Fibroblast of skin of scalp (primary cell): ENCODE data around the gene MYL3.

Source experiments
- DNase-seq: peaks from one replicate; pipeline ENCODE4 v3.0.0-alpha.2; 2013

The MYL3 gene

DNA sequence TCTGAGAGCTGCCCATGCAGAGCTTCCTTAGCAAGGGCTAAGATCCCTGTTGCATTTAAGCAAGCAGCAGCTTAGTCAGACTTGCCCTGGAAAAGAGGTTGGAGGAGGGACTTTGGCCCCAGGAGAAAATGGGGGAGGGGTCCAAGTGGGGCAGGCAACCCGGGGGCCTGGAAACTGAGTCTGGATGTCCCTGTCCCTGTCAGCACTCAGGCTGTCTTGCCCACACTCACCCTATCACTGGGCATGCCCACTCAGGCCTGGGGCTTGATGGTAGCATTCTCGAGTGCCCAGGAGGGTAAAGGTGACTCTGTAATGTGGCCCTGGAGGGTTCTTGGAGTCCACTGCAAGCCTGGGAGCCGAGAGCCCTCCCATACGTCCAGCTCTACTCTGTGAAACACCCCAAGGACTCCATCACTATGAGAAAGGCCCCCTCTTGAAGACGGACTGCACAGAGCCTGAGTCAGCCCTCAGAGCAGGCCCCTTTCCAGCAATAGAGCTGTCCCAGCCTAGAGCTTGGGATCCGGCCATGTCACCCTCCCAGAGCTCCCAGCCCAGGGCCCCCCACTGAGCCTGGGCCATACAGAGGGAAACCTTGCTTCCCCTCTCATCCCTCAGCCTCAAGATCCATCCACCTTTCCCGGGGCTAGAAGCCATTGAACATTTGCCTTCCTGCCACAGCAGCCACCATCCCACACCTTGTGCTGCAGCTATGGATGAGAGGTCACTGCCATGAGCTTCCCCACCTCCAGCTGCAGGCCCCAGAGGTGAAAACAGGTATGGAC lies 13.4 kb downstream of the MYL3 start:
- DNase-seq, result peak; percentile 21

DNA sequence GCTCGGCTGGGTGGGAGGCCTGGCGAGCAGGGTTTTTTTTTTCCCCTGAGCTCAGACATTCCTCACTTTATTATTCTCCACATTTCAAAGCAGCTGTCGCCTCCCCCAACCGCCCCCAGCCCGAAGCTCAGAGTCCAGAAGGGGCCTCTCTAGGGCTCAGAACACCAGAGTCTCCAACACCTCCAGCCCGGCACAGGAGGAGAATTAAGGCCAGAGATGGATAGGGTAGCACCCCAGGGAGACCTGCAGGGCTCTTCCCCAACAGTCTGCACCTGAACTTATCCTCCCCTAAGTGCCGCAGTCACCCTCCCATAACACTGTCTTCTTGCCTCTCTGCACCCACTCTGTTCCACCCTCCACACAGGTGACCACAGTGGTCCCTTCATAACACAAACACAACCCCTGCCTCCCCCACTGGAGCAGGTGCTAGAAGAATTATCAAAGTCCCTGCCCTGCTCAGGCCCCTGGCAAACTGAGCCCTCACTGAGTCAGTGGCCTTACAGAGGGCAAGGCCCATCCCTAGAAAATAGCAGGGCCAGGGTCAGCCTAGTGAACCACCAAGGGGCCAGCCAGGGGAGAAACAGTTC lies 14.1 kb downstream of the MYL3 start:
- no peak for DNase-seq

GRCh38 chr3:46848271-46849044 lies 14.8 kb downstream of the MYL3 start:
- DNase-seq, result peak; percentile 81

GRCh38 chr3:46847744-46848143 lies 15.5 kb downstream of the MYL3 start:
- no peak for DNase-seq

GRCh38 chr3:46846624-46847542 lies 16.4 kb downstream of the MYL3 start:
- DNase-seq, result no peak

- DNase-seq, result peak; percentile 90
Measured at GRCh38 chr3:46845860-46846623, 17.2 kb downstream of the MYL3 start.

DNA sequence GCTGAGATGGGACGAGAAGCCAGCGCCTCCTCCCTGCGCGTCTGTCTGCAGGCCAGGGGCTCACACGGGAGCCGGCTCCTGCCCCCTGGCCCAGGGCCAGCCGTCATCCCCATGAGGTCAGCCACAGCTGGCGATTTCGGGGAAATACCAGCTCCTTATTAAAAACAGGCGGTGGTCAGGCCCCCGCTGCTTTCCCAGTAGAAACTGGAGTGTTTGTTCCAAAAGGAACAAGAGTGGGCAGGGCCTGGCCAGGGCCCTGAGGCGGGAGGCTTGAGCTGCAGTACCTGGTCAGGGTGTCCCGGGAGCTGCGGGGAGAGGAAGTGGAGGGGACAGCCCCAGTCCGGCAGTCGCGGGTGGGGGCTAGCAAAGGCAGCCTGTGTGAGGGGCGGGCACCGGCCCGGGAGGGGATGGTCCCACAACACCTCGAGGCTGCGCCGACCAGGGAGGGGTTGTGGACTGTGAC lies 17.8 kb downstream of the MYL3 start:
- peak; percentile 94 for DNase-seq

- no peak for DNase-seq
Measured at GRCh38 chr3:46844881-46845312, 18.3 kb downstream of the MYL3 start.

DNA sequence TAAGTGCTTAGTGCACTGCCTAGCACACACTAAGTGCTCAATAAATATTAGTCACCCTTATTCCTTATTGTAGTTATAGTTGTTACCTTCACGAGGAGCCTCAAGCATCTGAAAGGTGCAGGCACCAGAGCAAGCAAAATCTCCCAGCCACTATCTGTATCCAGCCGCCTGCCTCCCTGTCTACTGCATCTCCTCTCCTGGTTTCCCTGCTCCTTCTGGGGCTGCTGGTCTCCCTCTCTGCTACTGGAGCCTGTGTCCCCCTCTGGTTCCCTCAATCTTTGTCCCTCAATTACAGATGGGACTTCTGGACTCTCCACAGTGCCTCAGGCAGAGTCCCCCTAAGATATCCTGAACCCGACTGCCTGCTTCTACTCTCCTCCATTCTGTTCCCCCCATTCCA lies 18.8 kb downstream of the MYL3 start:
- DNase-seq, result no peak

DNA sequence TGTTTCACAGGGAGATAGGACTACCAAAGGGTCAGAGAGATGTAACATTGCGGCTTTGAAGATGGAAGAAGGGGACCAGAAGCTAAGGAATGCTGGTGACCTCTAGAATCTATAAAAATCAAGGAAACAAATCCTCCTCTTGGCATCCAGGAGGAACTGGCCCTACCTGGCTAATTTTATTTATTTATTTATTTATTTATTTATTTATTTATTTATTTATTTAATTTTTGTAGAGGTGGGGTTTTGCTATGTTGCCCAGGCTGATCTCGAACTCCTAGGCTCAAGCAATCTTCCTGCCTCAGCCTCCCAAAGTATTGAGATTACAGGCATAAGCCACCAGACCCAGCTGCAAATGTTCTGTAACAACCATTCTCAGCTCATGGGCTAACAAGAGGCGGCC lies 19.7 kb downstream of the MYL3 start:
- DNase-seq, result no peak

GRCh38 chr3:46840491-46840890 lies 22.8 kb downstream of the MYL3 start:
- DNase-seq, result no peak

DNA sequence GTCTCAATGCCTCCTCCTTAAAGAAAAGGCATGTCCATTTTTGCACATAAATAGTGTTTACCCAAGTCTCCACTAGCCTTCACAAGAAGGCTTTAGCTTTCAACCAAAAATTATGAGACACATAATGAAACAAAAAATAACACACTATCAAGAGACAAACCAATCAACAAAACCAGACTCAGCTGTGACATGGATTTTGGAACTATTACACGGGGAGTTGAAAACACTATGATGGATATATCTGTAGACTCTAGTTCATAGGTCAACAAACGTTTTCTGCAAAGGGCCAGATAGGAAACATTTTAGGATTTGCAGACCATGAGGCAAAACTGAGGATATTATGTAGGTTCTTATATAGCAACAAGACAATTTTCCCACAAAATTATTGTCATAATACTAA lies 24.9 kb downstream of the MYL3 start:
- DNase-seq, result no peak

DNA sequence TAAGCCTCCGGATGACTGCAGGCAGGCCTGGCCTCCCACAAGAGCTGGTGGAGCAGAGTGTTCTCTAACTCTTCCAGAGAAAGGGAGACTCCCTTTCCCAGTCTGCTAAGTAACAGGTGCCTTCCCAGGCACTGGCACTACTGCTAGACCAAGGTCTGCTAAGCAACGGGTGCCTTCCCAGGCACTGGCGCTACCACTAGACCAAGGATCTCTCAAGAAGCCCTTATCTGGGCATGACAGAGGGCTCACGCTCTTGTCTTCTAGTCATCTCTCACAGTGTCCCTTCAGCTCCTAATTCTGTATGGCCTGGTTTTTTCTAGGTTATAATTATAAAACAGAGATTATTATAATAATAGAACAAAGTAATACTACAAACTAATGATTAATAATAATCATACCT lies 27.8 kb downstream of the MYL3 start:
- no peak for DNase-seq

- no peak for DNase-seq
Measured at GRCh38 chr3:46835054-46835453, 28.2 kb downstream of the MYL3 start.

GRCh38 chr3:46833346-46834300 lies 29.6 kb downstream of the MYL3 start:
- DNase-seq, result no peak

DNA sequence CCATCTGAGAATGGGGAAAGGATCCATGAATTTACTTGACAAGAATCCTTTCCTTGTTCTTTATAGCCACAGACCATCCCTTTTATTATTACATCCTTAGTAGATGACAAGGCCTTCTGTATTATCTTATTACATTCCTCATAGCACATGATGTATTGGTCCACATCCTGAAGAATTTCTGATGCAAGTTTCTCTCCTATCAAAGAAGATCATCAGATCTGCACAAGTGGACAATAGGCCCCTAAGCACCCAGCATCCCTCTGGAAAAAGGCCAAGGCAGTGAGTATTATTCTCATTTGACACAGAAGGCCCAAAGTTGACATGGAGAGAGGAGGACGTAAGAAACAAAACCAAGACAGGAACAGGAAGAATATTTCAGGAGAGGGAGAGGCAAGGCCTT lies 31.4 kb downstream of the MYL3 start:
- no peak for DNase-seq

GRCh38 chr3:46831316-46831715 lies 31.9 kb downstream of the MYL3 start:
- no peak for DNase-seq

- no peak for DNase-seq
Measured at GRCh38 chr3:46830801-46831200, 32.4 kb downstream of the MYL3 start.

DNA sequence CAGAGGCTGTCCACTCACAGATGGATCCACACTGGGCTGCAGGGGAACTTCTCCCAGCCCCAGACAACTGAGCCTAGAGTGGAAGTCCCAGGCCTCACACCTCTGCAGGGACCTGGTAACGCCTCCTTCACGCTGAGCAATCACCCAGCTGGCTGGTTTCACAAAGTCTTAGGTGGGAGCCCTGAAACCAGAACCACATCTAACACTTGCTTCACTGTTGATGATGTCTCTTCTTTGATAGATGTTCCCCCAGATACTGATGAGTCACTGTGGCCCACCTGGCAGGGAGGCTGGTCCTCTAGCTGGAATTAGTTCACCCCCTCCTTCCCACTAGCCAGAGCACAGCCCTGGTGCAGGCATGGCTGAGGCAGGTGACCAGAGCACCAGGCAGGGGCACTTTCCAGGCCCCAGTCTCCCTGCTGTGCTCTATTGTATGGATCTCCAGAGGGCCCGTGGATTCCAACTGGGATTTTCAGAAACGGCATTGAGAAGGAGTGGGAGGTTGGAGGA lies 33.5 kb downstream of the MYL3 start:
- no peak for DNase-seq

DNA sequence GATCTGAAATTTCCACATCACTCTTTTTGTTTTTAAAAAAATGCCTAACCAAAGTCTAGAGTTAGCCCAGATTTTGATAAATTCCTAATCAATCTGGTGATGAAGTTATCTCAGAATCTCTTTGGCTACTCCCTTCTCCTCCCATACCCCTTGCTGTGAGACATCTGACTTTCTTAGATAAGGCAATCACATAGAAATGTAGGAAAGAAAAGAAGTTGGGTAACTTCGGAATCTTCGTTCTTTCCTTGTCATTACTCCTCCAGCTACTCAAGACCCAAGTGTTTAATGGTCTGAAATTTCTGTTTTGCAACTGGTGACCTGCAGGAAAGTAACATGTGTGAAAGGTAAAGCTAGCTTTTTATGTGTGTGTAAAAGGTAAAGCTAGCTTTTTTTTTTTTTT lies 37.8 kb downstream of the MYL3 start:
- DNase-seq, result no peak
